PFSK-1 (cell line): Measurements from ENCODE around the gene LIAS.

Experiments used
- FOXP2 ChIP-seq: optimal IDR thresholded peaks from 2 replicates; pipeline ENCODE3; 2011; ENCODE audit warnings: borderline replicate concordance, control low read depth, inconsistent platforms; ENCODE audit not compliant: insufficient read depth; ENCODE audit errors: extremely low read length, extremely low read depth
- POLR2AphosphoS5 ChIP-seq: IDR thresholded peaks from 2 replicates; pipeline ENCODE4 v1.6.1; 2012; ENCODE audit warnings: low read depth, mild to moderate bottlenecking, control low read depth, low read length, moderate library complexity
- SIN3A ChIP-seq: IDR thresholded peaks from 2 replicates; pipeline ENCODE4 v1.6.1; 2012; ENCODE audit warnings: mild to moderate bottlenecking, low read length, moderate library complexity, borderline replicate concordance; ENCODE audit not compliant: insufficient read depth
- TAF1 ChIP-seq: IDR thresholded peaks from 2 replicates; pipeline ENCODE4 v1.6.1; 2012; ENCODE audit warnings: low read length, control low read depth, borderline replicate concordance; ENCODE audit not compliant: insufficient read depth
- TF ChIP-seq, protein P1 (sequence below), 2 experiments: IDR thresholded peaks; 2 replicates each; pipeline versions ENCODE4 v1.6.1 to v1.8.0; 2011 to 2012; ENCODE audit warnings: low read depth in 2 of 2, low read length in 2 of 2, control low read depth in 1 of 2, inconsistent platforms in 1 of 2, mild to moderate bottlenecking in 1 of 2, moderate library complexity in 1 of 2; ENCODE audit not compliant: insufficient read depth in 1 of 2

Gene LIAS

DNA sequence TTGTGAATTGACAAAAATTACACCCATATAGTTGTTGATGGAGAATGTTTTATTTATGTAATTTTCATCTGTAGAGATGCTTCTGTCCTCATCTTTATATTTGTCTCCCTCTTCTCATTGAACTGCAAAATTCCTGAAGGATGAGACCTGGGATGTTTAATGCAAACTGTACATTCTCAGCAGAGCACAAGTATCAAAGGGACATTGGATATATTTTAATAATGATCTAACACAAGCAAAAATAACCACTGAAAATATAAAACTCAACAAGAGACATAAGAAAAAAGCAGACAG lies 39.8 kb downstream of the LIAS start:
- TF ChIP-seq TAF1 (no peak), SIN3A (no peak), POLR2AphosphoS5 (no peak), FOXP2 (no peak)
- TF ChIP-seq, protein P1, sequence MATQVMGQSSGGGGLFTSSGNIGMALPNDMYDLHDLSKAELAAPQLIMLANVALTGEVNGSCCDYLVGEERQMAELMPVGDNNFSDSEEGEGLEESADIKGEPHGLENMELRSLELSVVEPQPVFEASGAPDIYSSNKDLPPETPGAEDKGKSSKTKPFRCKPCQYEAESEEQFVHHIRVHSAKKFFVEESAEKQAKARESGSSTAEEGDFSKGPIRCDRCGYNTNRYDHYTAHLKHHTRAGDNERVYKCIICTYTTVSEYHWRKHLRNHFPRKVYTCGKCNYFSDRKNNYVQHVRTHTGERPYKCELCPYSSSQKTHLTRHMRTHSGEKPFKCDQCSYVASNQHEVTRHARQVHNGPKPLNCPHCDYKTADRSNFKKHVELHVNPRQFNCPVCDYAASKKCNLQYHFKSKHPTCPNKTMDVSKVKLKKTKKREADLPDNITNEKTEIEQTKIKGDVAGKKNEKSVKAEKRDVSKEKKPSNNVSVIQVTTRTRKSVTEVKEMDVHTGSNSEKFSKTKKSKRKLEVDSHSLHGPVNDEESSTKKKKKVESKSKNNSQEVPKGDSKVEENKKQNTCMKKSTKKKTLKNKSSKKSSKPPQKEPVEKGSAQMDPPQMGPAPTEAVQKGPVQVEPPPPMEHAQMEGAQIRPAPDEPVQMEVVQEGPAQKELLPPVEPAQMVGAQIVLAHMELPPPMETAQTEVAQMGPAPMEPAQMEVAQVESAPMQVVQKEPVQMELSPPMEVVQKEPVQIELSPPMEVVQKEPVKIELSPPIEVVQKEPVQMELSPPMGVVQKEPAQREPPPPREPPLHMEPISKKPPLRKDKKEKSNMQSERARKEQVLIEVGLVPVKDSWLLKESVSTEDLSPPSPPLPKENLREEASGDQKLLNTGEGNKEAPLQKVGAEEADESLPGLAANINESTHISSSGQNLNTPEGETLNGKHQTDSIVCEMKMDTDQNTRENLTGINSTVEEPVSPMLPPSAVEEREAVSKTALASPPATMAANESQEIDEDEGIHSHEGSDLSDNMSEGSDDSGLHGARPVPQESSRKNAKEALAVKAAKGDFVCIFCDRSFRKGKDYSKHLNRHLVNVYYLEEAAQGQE (IDR thresholded peaks at IDR 0.05; ENCODE audit: insufficient read depth in 1 of 2, low read depth in 2 of 2, low read length in 2 of 2): no peak

DNA sequence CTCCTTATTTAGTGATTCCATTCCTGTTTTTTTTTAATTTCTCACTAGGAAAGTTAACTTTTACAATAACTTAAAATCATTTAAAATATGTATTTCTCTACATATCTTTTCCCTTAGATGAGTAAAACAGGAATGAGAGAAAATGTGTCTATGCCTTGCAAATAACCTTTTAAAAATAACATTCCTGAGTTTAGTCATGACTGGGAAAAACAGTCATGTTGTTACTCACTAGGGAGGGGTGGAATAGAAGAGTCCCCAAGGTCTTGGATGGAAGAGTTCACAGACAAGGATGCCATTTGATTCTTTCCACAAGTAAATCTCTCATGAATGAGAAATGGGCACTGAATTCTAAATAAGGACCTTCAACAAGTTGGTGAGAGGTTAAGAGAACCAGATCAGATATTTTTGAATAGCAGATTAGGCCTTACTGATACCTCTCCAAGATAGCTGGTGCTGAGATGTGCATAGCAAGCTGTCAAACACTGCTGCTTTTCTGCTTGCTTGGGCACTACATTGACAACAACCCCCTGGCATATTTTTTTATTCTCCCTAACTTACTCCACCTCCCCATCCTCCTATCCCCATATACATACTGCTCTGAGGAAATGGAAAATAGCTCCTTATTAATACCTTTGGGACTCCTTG lies 43.3 kb downstream of the LIAS start:
- TF ChIP-seq SIN3A: no peak
- no peak for TF ChIP-seq POLR2AphosphoS5
- TF ChIP-seq FOXP2: no peak
- TF ChIP-seq, protein P1 (IDR thresholded peaks at IDR 0.05; ENCODE audit: insufficient read depth in 1 of 2, low read depth in 2 of 2, low read length in 2 of 2): no peak

DNA sequence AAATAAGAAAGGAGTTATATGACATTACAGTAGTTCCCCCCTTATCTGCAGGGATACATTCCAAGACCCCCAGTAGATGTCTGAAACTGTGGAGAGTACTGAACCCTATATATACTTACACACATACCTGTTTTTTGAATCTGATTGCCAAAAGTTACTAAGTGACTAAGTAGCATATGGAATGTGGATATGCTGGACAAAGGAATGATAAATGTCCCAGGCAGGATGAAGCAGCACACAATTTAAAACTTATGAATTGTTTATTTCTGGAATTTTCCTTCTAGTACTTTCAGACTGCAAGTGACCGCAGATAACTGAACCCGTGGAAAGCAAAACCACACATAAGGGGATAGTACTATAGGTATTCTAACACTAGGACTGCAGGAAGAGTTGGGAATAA lies 45.7 kb downstream of the LIAS start:
- TF ChIP-seq POLR2AphosphoS5: no peak
- TF ChIP-seq SIN3A: no peak
- TF ChIP-seq, protein P1 (IDR thresholded peaks at IDR 0.05; ENCODE audit: insufficient read depth in 1 of 2, low read depth in 2 of 2, low read length in 2 of 2): no peak
- no peak for TF ChIP-seq TAF1
- no peak for TF ChIP-seq FOXP2

DNA sequence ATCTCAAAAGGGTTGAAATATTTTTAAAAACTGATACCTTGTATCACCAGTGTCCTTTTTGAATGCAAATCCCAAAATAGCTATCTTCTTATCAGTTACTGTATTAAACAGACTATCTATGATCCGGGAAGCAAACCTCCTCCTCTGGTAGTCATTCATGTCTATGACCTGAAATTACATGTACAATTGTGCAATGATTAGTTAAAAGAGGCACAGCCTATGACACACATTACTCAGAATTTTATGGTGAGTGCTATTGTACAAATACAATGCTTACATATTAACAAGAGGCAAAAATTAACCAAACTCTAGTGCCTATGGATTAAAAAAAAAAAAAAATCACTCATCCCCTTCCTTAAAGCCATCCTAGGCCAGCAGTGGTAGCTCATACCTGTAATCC lies 46.7 kb downstream of the LIAS start:
- TF ChIP-seq, protein P1 (IDR thresholded peaks at IDR 0.05; ENCODE audit: insufficient read depth in 1 of 2, low read depth in 2 of 2, low read length in 2 of 2): no peak
- TF ChIP-seq TAF1 (no peak), SIN3A (no peak), FOXP2 (no peak), POLR2AphosphoS5 (no peak)

DNA sequence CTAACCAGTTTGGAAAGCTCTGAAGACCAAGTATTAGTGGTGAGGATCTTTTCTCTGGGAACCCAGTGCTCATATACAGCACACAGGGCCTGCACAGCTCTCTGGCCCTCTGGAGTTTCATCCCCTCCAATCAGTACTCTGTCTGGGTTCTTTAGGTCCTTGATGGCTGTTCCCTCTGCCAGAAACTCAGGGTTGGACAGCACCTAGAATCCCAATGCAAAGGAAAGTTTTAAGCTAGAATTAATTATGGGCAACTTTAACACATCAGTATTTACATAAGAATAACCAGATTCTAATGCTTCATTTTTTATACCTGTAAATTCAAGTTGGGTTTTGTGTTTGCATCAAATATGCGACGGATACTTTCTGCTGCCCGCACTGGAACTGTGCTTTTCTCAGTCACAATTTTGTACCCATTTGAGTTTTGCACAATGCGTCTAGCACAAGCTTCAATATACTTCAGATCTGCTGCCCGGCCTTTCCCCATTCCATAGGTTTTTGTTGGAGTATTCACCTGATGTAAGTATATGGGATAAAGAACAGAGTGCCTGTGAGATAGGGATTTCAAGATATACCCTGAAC lies 51.6 kb downstream of the LIAS start:
- TF ChIP-seq POLR2AphosphoS5 (no peak), SIN3A (no peak), TAF1 (no peak)
